GM15510 (cell line): ENCODE measurements around the gene C1orf74.

Experiments
- POLR2A ChIP-seq: IDR thresholded peaks from 3 replicates; pipeline ENCODE4 v1.6.1; 2011; ENCODE audit warnings: borderline replicate concordance; ENCODE audit not compliant: insufficient read length; ENCODE audit errors: extremely low read depth

C1orf74 gene

GRCh38 chr1:209784265-209785169 is at the start of gene C1orf74:
C1orf74 (minus strand) TSS chr1:209784559; CDS start chr1:209783634, 925 bp downstream.
- TF ChIP-seq POLR2A: peak; percentile 96

GRCh38 chr1:209831615-209832014 is 47.3 kb upstream of the C1orf74 start:
- no peak for TF ChIP-seq POLR2A

DNA sequence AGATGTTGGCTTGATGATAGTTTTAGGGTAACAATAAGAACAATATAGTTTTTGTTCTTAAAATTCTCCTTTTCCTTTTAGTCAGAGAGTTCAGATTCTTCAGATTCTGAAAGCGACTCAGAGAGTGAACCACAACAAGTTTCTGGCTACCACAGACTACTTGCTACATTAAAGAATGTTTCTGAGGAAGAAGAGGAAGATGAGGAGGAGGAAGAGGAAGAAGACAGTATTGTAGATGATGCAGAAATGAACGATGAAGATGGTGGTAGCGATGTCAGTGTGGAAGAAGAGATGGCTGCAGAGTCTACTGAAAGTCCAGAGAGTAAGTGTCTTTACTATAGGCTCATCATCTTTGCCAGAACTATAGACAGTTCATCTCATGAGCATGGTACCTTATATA is 46.4 kb upstream of the C1orf74 start:
- no peak for TF ChIP-seq POLR2A

GRCh38 chr1:209829716-209830115 is 45.4 kb upstream of the C1orf74 start:
- TF ChIP-seq POLR2A: no peak

GRCh38 chr1:209827384-209828262 is 43.3 kb upstream of the C1orf74 start, which contains the start of gene UTP25:
UTP25 (plus strand) TSS chr1:209827972; CDS start chr1:209828064, 92 bp downstream.
- TF ChIP-seq POLR2A: peak; percentile 76

GRCh38 chr1:209825591-209826434 is 41.5 kb upstream of the C1orf74 start:
- TF ChIP-seq POLR2A: no peak

GRCh38 chr1:209823143-209824041 is 39.0 kb upstream of the C1orf74 start:
- no peak for TF ChIP-seq POLR2A

- TF ChIP-seq POLR2A: no peak
Observed at GRCh38 chr1:209822706-209823105, 38.3 kb upstream of the C1orf74 start.

GRCh38 chr1:209820986-209821385 is 36.6 kb upstream of the C1orf74 start:
- no peak for TF ChIP-seq POLR2A

DNA sequence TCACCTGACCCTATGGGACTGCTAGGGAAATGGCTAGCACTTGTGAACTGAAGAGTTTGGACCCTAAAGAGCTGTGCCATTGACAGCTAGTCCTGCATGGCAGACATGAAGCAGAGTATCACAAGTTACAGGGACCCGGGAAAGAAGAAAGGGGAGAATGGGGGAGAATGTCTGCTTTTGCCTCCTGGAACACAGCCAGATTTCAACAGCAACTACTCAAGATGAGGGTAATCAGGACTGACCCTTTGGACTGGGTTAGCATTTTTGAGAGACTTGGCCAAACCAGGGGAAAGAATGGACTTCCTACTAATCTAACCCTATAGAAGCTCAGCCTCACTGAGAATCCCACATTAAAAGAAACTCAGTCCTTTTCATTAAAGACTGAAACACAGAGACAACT is 34.7 kb upstream of the C1orf74 start:
- no peak for TF ChIP-seq POLR2A

- TF ChIP-seq POLR2A: no peak
Observed at GRCh38 chr1:209817691-209818090, 33.3 kb upstream of the C1orf74 start.

- TF ChIP-seq POLR2A: no peak
Observed at GRCh38 chr1:209816923-209817322, 32.6 kb upstream of the C1orf74 start.

GRCh38 chr1:209815931-209816341 is 31.6 kb upstream of the C1orf74 start:
- TF ChIP-seq POLR2A: no peak
